B cell (primary cell): ENCODE results near the gene GPC5.

Source experiments
- EZH2 ChIP-seq: IDR thresholded peaks from 2 replicates; pipeline ENCODE4 v1.6.1; 2012; ENCODE audit warnings: borderline replicate concordance, low read depth, mild to moderate bottlenecking, moderate library complexity, low read length; ENCODE audit not compliant: insufficient read depth, poor library complexity, severe bottlenecking
- TF ChIP-seq, protein P1 (sequence below): fragments of 200-600 bp; IDR thresholded peaks from one replicate; pipeline ENCODE4 v1.8.0; 2022; ENCODE audit warnings: antibody characterized with exemption, mild to moderate bottlenecking

DNA sequence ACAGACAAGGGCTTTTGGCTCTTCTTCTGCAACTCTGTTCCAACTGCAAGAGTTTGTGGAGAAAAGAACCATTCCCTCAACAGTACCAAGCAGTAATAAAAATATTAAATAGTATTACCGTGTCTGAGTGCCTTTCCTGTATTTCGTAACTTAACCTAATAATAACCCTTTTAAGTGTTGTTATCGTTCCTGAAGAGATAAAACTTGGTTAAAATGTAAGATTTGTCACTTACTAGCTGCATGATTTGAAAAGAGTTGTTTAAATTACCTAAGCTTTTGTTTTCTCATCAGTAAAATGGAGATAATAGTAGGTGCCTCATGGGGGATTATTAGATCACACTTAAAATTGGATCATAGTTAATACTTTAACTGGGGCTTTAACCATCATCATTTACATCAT lies 447.2 kb downstream of the GPC5 start:
- TF ChIP-seq, protein P1, sequence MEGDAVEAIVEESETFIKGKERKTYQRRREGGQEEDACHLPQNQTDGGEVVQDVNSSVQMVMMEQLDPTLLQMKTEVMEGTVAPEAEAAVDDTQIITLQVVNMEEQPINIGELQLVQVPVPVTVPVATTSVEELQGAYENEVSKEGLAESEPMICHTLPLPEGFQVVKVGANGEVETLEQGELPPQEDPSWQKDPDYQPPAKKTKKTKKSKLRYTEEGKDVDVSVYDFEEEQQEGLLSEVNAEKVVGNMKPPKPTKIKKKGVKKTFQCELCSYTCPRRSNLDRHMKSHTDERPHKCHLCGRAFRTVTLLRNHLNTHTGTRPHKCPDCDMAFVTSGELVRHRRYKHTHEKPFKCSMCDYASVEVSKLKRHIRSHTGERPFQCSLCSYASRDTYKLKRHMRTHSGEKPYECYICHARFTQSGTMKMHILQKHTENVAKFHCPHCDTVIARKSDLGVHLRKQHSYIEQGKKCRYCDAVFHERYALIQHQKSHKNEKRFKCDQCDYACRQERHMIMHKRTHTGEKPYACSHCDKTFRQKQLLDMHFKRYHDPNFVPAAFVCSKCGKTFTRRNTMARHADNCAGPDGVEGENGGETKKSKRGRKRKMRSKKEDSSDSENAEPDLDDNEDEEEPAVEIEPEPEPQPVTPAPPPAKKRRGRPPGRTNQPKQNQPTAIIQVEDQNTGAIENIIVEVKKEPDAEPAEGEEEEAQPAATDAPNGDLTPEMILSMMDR, result no peak
- TF ChIP-seq EZH2, result no peak
